GM12878 (cell line): ENCODE data around the gene SP6. TPM values are rescaled to one million over a fixed set of nuclear protein-coding genes. Genes with fewer than 3 reads are reported as not detected.

Source experiments
- ATAC-seq: fragments of 200-7000 bp; cut with Tn5 transposase; 3 replicates; pipeline ENCODE4 v1.9.1; 2020; ENCODE audit warnings: mild to moderate bottlenecking, moderate library complexity
- BruUV-seq: library from RNA; stranded (reverse); fragments of 400-500 nt; replicated peaks from 2 replicates; lab custom pipeline; 2021; lab: Mats Ljungman, UMichigan
- CTCF ChIA-PET: fragments of 300-600 bp; sonication (Branson Sonifier 250); formaldehyde crosslinking; extraction: SDS; loops from one replicate; lab custom pipeline; 2021; ENCODE audit warnings: inconsistent platforms; lab: Yijun Ruan, JAX
- POLR2A ChIA-PET: fragments of 350-600 bp; formaldehyde crosslinking; extraction: SDS; loops from one replicate; lab custom pipeline; 2021; ENCODE audit warnings: inconsistent platforms; lab: Charles Lee
- RAD21 ChIA-PET: fragments of 300-600 bp; sonication (Branson Sonifier 250); formaldehyde crosslinking; loops from one replicate; lab custom pipeline; 2023; ENCODE audit warnings: antibody characterized with exemption; ENCODE audit not compliant: unreplicated experiment; lab: Charles Lee
- SMC1A ChIA-PET: fragments of 300-600 bp; sonication (Branson Sonifier 250); formaldehyde crosslinking; loops from one replicate; lab custom pipeline; 2023; ENCODE audit not compliant: unreplicated experiment, uncharacterized antibody; lab: Charles Lee
- DNase-seq: peaks from one replicate; pipeline ENCODE4 v3.0.0-alpha.2; 2011; ENCODE audit warnings: low read depth, low spot score
- FAIRE-seq: peaks from 3 replicates; lab custom pipeline; 2011; peaks lifted over from hg19 to GRCh38; lab: Jason Lieb, UNC
- H2AFZ ChIP-seq: 2 replicates; pipeline ENCODE4 v1.6.0; 2011; ENCODE audit warnings: low read depth, low read length, control low read depth; ENCODE audit not compliant: control insufficient read depth
- H3K27ac ChIP-seq: 2 replicates; pipeline ENCODE4 v1.5.1; 2011; ENCODE audit warnings: control low read depth; ENCODE audit not compliant: control insufficient read depth, insufficient read depth
- H3K27me3 ChIP-seq, 2 experiments: replicated peaks in 1 of 2; 2 replicates each; pipeline versions ENCODE4 v1.6.0 to v1.6.1; 2011; ENCODE audit warnings: low read length in 1 of 2; ENCODE audit not compliant: control insufficient read depth in 2 of 2, insufficient read depth in 2 of 2
- H3K36me3 ChIP-seq, 2 experiments: 2 replicates each; pipeline ENCODE4 v1.5.1; 2011; ENCODE audit warnings: low read length in 1 of 2; ENCODE audit not compliant: control insufficient read depth in 2 of 2, insufficient read depth in 2 of 2
- H3K4me1 ChIP-seq: 2 replicates; pipeline ENCODE4 v1.6.1; 2011; ENCODE audit warnings: mild to moderate bottlenecking, low read length, moderate library complexity, mixed read lengths; ENCODE audit not compliant: control insufficient read depth, insufficient read depth
- H3K4me2 ChIP-seq: 2 replicates; pipeline ENCODE4 v1.6.0; 2011; ENCODE audit warnings: control low read depth; ENCODE audit not compliant: control insufficient read depth, insufficient read depth
- H3K4me3 ChIP-seq: fragments of 200-600 bp; sonication (generic); 2 replicates; pipeline ENCODE4 v1.5.1; 2016
- H3K79me2 ChIP-seq: 2 replicates; pipeline ENCODE4 v1.6.0; 2011; ENCODE audit warnings: low read length; ENCODE audit not compliant: control insufficient read depth, insufficient read depth
- H3K9ac ChIP-seq: 2 replicates; pipeline ENCODE4 v1.8.0; 2011; ENCODE audit warnings: low read length, control low read depth, mixed read lengths; ENCODE audit not compliant: control insufficient read depth, insufficient read depth
- H3K9me3 ChIP-seq: replicated peaks from 3 replicates; pipeline ENCODE4 v1.5.1; 2011; ENCODE audit warnings: mild to moderate bottlenecking, low read length; ENCODE audit not compliant: control insufficient read depth, insufficient read depth
- H4K20me1 ChIP-seq: 2 replicates; pipeline ENCODE4 v1.6.0; 2011; ENCODE audit not compliant: control insufficient read depth, insufficient read depth
- ESRRA ChIP-seq: IDR thresholded peaks from 2 replicates; pipeline ENCODE4 v1.6.1; 2012; ENCODE audit warnings: mild to moderate bottlenecking, low read length, improper control_type of control experiment
- LARP7 ChIP-seq: fragments of 450-650 bp; IDR thresholded peaks from 2 replicates; pipeline ENCODE4 v1.6.1; 2017; ENCODE audit warnings: mild to moderate bottlenecking
- NRF1 ChIP-seq: conservative IDR thresholded peaks from 2 replicates; pipeline ENCODE4 v1.6.1; 2011; ENCODE audit warnings: mild to moderate bottlenecking, low read depth, low read length, improper control_type of control experiment
- SMARCA5 ChIP-seq: fragments of 450-650 bp; IDR thresholded peaks from 2 replicates; pipeline ENCODE4 v1.6.1; 2017; ENCODE audit warnings: mild to moderate bottlenecking
- ZNF274 ChIP-seq: IDR thresholded peaks from one replicate; pipeline ENCODE4 v1.8.0; 2011; ENCODE audit not compliant: insufficient read length, insufficient read depth
- WGBS: methylation state at CpG from one replicate; pipeline ENCODE4 v1.1.6; 2016; ENCODE audit warnings: low lambda C conversion rate; ENCODE audit not compliant: insufficient replicate concordance, insufficient coverage; ENCODE audit errors: missing lambda C conversion rate; 5-methylcytosine and 5-hydroxymethylcytosine counted together
- in situ Hi-C: fragments of 300-500 bp; cut with MboI; formaldehyde crosslinking; loops from 9 replicates; pipeline ENCODE4 v1.14.3; 2018; ENCODE audit warnings: mixed read lengths
- intact Hi-C: fragments of 100-400 bp; cut with micrococcal nuclease; formaldehyde crosslinking; loops from one replicate; pipeline ENCODE4 v1.14.2; 2022; ENCODE audit not compliant: unreplicated experiment
- polyA plus RNA-seq, 11 experiments: library from polyadenylated mRNA; depleted of rRNA in 4 of 11; unstranded in 6 of 11; stranded (reverse) in 5 of 11; fragments of >200 nt; fragmentation: Nextera tagmentation in 4 of 11; fragmentation: Illumina TruSeq in 1 of 11; extraction: Ambion mirVana in 4 of 11; extraction: Trizol in 1 of 11; gene quantifications; 1 replicate in 1 of 11; 2 replicates in 10 of 11; pipeline versions ENCODE4 v1.2.1 to v1.2.3, GENCODE V29; 2011 to 2016; ENCODE audit warnings: inconsistent platforms in 2 of 11, missing spikeins in 2 of 11, low read depth in 1 of 11
- total RNA-seq, 4 experiments: library from RNA; depleted of rRNA in 3 of 4; stranded (reverse); fragments of >200 nt in 3 of 4; fragmentation: Illumina TruSeq in 1 of 4; extraction: Trizol in 1 of 4; gene quantifications; 2 replicates each; pipeline versions ENCODE4 v1.2.1 to v1.2.3, GENCODE V29; 2013 to 2021
- TF ChIP-seq, protein P1 (sequence below): fragments of 450-650 bp; IDR thresholded peaks from 2 replicates; pipeline ENCODE4 v1.6.1; 2016; ENCODE audit warnings: mild to moderate bottlenecking
- TF ChIP-seq, protein P2 (sequence below): fragments of 450-650 bp; formaldehyde crosslinking; IDR thresholded peaks from 2 replicates; pipeline ENCODE4 v1.4.0; 2022; ENCODE audit warnings: mild to moderate bottlenecking, moderate library complexity
- TF ChIP-seq, protein P3 (sequence below): fragments of 450-650 bp; IDR thresholded peaks from 2 replicates; pipeline ENCODE4 v1.6.1; 2017; ENCODE audit warnings: mild to moderate bottlenecking, low read depth, inconsistent platforms; ENCODE audit not compliant: poor library complexity, severe bottlenecking

Gene SP6
- total and polyA plus RNA-seq, 10 of the 15 experiments (the other 5 are each of a cell fraction or from before 2014, with no cell fraction given): 0.05 to 0.15 (median 0.06) TPM; not detected in 7

DNA sequence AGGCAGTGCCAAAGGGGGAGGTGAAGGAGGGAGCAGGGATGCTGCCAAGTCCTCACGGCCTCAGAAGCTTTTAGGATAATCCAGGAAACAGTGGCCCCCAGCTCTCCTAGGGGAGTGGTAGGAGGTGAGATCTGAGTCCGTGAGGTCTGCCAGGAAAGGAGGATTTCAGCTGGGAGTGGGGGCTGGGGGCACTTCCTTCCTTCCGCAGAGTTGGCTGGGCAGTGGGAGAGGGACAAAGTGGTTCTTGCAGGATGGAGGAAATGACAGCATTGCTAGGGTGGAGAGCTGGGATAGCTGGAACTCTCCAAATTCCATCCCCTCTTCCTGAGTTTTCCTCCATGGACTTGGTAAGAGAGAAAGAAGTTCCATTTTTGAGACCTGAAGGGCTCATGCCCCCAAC, 4.8 kb upstream of the SP6 start (continued):
- TF ChIP-seq LARP7: no peak
- no peak for TF ChIP-seq ZNF274

DNA sequence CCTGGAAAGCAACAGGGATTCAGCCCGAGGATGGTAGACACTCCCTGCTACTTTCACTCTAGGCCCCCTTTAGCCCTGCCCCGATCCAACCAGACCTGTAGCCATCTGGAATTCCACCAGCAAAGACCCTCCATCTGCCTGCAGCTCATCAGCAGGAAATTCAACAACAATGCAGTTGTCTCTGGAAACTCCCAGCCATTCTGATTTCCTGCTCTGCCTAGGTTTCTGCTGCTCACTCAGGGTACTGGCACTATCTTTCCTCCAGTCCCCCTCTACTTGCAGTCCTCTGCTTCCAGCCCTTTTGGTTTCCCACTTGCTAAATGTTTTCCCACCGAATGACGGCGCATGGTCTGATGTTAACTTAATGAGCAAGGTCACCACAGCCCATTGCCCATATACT, 2.7 kb upstream of the SP6 start:
- WGBS: 37% methylated on average over 5 of the region's 5 CpGs

More for the DNA sequence above, 2.7 kb upstream of the SP6 start:
- DNase-seq (no peak), FAIRE-seq (no peak), ATAC-seq (no peak)
- ChIA-PET SMC1A (interaction anchor here (2.0 to 13.1 kb wide), 2 partner anchors 12 to 35 kb away, joined by 5 to 231 read pairs; partner anchors contain the start of genes SCRN2 and SP2), CTCF (interaction anchor here (1.0 to 1.4 kb wide), 2 partner anchors 11 to 12 kb away, joined by 4 to 5 read pairs; partner anchors contain the start of gene SCRN2), RAD21 (no interaction called here), POLR2A (no interaction called here)
- H2AFZ ChIP-seq: no peak overlapping the region
- in situ Hi-C loops (no loop called here), intact Hi-C loops (no loop called here)
- H3K79me2 ChIP-seq: no peaks in the 10 kb centered on the region
- peaks cover 22 to 50% of the 10 kb centered on the region in 2 experiments for H3K27me3 ChIP-seq
- no peak overlapping the region for H3K9ac ChIP-seq
- TF ChIP-seq, protein P1, sequence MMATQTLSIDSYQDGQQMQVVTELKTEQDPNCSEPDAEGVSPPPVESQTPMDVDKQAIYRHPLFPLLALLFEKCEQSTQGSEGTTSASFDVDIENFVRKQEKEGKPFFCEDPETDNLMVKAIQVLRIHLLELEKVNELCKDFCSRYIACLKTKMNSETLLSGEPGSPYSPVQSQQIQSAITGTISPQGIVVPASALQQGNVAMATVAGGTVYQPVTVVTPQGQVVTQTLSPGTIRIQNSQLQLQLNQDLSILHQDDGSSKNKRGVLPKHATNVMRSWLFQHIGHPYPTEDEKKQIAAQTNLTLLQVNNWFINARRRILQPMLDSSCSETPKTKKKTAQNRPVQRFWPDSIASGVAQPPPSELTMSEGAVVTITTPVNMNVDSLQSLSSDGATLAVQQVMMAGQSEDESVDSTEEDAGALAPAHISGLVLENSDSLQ: no peak
- no peak for TF ChIP-seq SMARCA5
- TF ChIP-seq ESRRA: no peak
- TF ChIP-seq, protein P2, sequence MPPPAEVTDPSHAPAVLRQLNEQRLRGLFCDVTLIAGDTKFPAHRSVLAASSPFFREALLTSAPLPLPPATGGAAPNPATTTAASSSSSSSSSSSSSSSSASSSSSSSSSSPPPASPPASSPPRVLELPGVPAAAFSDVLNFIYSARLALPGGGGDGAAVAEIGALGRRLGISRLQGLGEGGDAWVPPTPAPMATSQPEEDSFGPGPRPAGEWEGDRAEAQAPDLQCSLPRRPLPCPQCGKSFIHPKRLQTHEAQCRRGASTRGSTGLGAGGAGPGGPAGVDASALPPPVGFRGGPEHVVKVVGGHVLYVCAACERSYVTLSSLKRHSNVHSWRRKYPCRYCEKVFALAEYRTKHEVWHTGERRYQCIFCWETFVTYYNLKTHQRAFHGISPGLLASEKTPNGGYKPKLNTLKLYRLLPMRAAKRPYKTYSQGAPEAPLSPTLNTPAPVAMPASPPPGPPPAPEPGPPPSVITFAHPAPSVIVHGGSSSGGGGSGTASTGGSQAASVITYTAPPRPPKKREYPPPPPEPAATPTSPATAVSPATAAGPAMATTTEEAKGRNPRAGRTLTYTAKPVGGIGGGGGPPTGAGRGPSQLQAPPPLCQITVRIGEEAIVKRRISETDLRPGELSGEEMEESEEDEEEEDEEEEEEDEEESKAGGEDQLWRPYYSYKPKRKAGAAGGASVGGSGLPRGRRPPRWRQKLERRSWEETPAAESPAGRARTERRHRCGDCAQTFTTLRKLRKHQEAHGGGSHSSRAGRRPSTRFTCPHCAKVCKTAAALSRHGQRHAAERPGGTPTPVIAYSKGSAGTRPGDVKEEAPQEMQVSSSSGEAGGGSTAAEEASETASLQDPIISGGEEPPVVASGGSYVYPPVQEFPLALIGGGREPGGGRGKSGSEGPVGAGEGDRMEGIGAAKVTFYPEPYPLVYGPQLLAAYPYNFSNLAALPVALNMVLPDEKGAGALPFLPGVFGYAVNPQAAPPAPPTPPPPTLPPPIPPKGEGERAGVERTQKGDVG (CRISPR knock-in tag): no peak
- TF ChIP-seq, protein P3, sequence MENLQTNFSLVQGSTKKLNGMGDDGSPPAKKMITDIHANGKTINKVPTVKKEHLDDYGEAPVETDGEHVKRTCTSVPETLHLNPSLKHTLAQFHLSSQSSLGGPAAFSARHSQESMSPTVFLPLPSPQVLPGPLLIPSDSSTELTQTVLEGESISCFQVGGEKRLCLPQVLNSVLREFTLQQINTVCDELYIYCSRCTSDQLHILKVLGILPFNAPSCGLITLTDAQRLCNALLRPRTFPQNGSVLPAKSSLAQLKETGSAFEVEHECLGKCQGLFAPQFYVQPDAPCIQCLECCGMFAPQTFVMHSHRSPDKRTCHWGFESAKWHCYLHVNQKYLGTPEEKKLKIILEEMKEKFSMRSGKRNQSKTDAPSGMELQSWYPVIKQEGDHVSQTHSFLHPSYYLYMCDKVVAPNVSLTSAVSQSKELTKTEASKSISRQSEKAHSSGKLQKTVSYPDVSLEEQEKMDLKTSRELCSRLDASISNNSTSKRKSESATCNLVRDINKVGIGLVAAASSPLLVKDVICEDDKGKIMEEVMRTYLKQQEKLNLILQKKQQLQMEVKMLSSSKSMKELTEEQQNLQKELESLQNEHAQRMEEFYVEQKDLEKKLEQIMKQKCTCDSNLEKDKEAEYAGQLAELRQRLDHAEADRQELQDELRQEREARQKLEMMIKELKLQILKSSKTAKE: no peak
- TF ChIP-seq NRF1: no peak
- no peaks in the 10 kb centered on the region for H3K36me3 ChIP-seq
- H4K20me1 ChIP-seq: no peaks in the 10 kb centered on the region
- H3K27ac ChIP-seq: no peak overlapping the region
- no peaks in the 10 kb centered on the region for H3K9me3 ChIP-seq
- H3K4me2 ChIP-seq: no peak overlapping the region
- H3K4me1 ChIP-seq: peaks cover 5% of the 10 kb centered on the region
- no TSS peak for BruUV-seq
- H3K4me3 ChIP-seq: no peak overlapping the region
